GM18526 (cell line): ENCODE results near the gene DOCK4.

Source experiments
- POLR2A ChIP-seq: IDR thresholded peaks from 3 replicates; pipeline ENCODE4 v1.6.1; 2011; ENCODE audit not compliant: insufficient read length; ENCODE audit errors: extremely low read depth

DOCK4 gene

DNA sequence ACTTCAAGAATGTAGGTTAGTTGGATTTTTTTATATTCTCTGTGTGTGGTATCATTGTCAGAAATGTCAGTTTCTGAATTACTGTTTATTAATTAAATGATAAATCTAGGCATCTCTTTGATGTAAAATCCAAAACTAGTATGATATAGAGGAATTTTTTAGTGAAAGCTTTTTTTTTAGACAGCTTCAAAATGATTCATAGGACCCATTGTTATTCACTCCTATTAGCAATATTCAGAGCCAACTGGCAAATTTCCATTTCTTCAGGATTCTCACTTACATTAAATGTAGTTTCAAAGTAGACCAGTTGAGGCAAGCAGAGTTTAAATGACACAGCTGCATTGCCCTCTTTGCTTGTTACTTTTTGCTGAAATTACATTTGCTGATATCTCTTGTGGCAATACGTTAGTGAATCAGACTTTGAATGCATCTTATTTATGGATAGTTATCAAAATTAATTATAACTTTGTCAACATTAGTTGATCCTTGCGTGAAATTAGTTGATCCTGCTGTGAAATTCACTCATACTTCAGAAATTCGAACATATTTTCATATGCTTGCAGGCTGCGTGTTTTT is 20.6 kb upstream of the DOCK4 start:
- no peak for TF ChIP-seq POLR2A

DNA sequence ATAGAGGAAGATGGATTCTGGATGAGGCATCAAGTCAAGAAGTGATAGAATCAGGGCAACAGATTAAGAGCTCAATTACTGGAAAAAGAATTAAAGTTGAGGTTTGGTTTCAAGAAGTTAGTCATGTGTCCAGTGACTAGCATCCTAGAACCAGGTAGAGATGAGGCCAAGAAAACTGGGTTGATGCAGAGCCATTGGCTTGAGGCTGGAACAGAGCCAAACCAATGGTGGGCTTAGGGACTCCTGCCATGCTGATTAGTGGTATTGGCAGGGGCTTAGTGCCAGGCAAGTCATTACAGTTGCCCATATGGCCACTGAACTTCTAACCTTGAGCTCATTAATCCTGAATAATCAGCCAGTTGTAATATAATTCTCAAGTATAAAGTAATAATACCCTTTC is 18.8 kb upstream of the DOCK4 start:
- no peak for TF ChIP-seq POLR2A

DNA sequence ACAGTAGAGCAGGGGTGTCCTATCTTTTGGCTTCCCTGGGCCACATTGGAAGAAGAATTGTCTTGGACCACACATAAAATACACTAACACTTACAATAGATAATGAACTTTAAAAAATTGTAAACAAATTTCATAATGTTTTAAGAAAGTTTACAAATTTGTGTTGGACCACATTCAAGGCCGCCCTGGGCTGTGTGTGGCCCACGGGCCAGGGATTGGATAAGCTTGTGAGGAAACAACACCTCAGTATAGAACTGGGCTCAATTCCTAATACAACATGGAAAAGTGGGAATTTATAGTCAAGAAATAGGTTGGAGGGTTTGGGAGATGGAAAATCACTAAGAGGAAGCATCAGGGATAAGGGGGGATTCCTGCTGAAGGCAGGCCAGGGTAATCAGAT is 18.0 kb upstream of the DOCK4 start:
- TF ChIP-seq POLR2A = no peak

DNA sequence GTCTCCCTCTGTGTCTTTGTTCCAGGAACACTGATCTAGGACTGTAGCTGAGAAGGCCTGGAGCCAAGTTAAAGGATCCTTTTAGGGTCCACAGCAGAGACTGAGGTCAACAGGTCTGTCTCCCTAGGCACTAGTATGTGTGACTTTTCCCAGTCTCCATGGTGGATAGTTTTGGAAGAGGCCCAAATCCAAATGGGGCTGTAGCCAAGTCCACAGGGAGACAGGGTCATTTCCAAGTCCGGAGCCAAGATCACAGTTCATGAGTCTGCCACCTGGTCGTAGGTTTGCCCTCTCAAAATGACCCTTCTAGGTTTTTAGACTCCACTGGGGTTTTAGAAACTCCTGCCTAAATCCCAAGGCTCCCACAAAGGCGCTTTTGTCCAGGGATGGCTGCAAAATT is 17.1 kb upstream of the DOCK4 start:
- TF ChIP-seq POLR2A = no peak

DNA sequence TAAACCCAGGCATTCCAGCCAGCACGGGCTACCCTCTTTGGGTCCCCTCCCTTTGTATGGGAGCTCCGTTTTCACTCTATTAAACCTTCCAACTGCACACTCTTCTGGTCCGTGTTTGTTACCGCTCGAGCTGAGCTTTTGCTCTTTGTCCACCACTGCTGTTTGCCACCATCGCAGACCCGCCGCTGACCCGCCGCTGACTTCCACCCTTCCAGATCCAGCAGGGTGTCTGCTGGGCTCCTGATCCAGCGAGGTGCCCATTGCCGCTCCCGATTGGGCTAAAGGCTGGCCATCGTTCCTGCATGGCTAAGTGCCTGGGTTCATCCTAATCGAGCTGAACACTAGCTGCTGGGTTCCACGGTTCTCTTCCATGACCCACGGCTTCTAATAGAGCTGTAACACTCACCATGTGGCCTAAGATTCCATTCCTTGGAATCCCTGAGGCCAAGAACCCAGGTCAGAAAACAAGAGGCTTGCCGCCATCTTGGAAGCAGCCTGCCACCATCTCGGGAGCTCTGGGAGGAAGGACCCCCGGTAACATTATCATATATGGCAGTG is 14.8 kb upstream of the DOCK4 start:
- no peak for TF ChIP-seq POLR2A

DNA sequence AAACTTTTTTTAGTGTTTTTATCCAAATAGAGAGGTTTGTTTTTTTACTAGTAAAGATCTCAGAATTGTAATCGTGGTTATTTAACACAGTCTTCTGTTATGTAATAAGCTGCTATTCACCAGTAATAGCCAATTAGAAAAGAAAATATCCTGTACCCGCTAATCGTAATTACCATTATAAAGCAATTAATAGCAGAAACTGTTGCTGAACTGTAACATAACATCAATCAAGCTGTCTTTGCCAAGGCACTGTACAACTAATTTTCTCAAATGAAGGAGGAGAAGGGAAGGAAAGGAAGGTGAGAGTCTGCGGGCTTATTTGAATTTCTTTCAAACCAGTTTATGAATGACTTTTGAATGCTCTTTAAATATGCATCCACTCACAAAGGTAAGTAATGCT is 9.6 kb upstream of the DOCK4 start:
- no peak for TF ChIP-seq POLR2A

DNA sequence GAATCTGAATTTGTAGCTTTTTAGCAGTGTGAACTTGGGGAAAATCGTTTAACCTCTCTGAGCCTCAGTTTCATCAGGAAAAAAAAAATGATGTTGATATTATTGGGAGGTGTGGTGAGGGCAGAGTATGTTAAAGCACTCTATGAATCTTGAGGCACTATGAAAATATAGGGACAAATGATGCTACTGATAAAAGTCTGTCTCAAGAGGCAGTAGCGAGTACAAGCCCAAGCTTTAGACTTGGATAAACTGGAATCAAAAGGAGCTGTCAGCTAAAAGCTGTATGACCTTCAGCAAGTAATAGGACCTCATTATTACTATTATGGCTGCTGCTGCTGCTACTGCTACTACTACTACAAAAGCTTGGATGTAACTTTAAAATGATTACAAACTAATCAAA is 8.7 kb upstream of the DOCK4 start:
- no peak for TF ChIP-seq POLR2A

DNA sequence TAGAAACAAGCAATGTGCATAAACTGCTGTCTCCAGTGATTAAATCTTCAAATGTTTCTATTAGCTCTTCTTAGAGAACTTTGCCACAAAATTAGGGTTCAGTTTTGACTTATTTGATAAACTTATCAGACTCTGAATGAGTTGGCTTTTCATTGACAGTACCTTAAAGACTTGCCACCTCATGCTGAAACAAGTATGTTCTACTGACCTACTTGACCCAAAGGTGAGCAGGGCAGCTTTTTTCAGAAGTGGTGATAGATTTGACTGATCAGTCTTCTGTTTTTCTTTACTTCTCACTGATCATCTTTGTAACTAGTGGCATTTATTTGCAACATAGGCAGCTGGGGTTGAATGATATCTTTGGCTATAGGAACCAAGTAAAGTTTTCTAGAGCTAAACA is 8.1 kb upstream of the DOCK4 start:
- no peak for TF ChIP-seq POLR2A

DNA sequence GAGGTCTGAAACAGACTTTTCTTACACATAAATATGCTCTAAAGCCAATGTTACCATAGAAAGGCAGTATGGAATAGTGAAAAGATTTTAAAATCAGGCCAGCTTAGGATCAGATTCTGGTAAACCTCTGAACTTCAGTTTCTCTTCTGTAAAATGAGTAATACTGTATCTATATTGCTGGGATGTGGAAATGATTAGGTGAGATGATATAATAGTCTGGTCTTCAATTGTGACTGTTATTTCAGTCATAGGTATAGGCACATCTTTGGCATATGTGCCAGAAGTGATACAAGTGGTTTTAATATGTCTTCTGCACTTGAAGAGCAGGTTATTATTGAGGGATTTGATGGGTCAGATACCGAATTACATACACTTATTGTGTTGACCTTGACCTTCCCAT is 7.5 kb upstream of the DOCK4 start:
- TF ChIP-seq POLR2A = no peak

DNA sequence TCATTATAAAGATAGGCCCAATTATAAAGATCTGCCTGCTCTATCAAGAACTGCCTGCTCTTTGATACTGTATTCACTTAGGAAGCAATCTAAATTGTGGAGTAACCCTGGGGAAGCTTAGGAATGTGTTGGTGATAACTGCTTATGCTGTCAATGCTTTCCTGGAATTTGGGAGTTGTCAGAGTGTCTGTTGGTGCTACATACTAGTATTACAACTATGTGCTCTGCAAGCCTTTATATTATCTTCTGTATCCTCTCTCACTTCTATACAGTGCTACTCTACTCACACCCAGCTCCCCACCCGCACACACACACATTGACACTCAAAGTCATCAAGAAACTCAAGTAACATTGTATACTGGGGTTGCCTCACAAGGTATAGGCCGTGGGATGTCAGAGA is 6.4 kb upstream of the DOCK4 start:
- TF ChIP-seq POLR2A = no peak

DNA sequence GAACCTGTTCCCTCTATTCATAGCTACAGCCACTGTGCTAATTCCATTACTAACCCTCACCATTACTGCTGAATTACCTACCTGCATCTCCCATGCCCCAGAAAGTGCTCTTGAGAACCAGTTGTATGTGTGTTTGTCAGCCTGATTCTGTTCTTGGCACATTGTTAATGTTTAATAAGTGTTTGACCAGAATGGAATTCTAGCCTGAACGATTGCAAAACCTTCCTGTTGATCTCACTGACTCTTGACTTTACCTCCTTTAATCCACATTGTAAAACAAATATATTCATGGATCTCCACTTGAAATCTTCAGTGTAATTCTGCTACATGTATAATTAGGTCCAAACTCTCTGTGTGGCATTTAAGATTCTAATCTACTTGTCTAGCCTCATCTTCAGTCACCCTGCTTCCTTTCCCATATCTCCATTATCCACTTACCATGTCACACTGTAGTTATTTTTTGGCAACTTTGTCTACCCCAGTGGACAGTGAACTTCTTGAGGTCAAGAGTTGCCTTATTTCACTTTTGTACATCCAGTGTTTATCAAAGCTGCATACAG is 5.2 kb upstream of the DOCK4 start:
- TF ChIP-seq POLR2A = no peak

DNA sequence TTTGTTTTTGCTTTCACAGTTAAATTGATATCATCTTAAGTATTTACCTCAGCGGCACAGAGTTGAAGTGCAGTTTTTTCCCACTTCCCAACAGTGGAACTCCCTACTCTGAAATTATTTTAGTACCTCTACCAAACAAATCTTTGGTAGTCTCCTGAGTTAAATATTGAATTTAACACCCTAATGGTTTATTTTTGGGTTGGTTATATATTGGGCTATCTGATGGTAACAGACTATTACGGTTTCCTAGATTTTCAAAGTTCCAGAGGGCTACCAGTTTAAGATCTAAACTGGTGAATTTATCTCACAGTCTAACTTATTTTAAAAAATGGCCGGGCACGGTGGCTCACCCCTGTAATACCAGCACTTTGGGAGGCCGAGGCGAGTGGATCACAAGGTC is 1.6 kb upstream of the DOCK4 start:
- TF ChIP-seq POLR2A = no peak

DNA sequence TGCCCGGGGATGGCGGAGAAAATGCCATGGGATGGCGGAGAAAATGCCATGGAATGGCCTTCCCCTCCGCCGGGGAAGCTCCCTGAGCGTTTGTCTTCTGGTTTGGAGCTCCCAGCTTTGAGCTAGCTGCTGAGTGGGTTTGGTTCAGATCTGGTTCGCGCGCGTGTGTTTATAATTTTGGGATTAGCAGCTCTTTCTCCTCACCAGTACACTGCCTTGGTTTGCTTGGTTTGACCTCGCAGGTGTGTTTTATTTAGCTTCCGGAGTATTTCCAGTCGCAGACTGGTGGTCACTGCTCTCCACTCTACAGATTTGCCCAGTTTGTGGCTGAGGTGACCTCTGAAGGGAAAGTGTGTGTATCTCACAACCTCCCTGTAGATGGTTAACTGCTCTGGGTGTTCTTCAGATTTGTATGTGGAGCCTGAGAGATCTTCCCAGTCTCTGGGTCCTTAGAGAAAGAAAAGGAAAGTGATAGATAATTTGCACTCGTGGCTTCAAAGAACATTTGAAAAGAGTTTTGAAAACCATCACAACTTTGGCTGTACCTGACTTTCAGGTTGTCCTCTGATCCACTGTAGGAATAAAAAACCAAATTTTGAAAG is 893 bp upstream of the DOCK4 start:
- TF ChIP-seq POLR2A = no peak

DNA sequence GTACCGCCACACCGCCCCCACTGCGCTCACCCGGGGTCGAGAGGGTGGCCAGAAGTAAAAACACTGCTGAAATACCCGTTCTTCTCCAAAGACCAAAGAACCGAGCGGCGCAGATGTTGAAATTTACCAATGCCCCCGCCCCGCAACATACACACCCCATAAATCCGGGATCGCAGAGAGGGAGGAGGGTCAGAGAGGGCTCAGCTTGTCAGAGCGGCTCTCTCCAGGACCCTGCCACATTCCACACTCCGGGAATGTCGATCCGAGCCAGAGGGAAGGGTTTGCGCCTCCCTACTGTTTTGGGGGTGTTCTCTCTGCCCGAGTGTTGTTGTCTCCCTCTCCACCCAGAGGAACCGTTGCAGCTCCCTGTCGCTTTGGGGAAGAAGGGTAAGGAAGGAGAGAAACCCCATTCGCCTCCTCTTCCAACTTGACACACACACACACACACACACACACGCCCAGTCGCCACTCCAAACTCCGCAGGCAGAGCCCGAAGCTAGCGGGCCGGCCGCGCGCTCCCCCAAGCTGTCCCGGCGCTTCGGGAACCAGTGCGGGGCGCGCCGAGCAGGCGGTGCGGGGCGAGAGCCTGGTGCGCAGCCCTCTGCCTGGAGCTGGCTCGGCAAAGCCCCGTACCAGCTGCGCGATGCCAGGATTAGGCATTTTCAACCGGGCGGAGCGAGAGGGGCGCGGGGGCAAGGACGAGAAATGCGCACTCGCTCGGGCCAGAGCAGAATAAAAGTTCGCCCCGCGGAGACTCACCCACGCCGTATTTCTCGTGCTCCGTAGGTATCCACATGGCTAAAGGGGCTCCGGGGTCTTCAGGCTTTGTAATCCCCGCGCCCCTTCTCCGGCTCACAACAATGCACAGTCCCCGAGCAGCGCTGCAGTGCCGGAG is 609 bp downstream of the DOCK4 start:
- TF ChIP-seq POLR2A = no peak

DNA sequence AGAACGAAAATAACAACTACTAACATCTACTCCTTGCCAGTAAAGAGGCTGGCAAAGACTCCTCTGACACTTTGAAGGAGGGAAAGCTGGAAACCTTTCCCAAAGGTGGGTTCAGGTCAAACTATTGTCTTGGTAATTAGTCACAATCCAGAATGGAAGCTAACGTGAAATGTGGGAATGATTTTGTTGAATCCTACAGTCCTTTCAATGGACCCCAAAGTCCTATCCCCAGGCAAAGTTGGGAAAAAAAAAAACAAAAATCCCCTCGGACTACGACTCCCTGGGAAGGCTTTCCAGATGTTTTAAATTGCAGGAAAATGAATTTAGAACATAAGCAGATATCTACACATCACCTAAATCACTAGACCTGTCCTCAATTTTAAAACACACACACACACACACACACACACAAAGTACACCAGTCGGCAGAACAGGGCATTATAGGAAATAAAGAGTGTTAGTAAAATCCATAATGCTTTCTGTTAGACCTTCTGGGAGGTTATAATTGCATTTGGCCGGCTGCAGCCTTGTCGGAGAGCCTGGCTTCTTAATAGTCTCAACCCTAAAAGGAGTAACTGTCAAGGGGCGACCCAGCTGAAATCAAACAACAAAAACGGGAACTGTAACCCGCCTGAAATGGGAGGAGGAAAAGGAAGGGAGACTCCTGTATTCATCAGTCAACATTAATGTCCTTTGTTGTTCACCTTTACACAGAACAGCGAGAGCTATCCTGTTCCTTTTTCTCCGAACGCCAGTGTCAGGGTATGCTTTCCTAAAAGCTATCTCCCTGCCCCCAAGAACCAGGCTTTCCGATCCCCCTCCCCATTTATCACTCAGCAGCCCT is 1.5 kb downstream of the DOCK4 start:
- TF ChIP-seq POLR2A = no peak
